Measurements from ENCODE around the gene COL7A1. TPM values are rescaled to one million over a fixed set of nuclear protein-coding genes. Genes with fewer than 3 reads are reported as not detected.

The COL7A1 gene
- total and polyA plus RNA-seq, 7 donors: 1.4 to 15.4 (median 3.0) TPM

DNA sequence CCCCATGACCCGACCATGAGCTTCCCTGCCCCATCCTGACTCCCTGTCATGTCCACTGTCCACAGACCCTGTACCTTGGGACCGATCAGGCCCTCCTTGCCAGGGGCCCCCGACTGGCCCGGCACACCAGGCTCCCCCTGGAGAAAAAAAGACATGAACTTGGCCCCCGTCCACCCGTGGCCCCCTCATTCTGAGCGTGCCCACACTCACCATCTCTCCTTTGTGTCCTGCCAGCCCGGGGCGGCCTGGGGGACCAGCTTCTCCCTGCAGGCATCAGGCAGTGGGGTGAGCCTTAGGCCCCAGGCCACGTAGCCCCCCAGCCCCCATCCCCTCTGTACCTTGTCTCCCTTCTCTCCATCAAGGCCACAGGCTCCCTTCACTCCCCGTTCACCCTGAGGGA lies 27.6 kb downstream of the COL7A1 start:
- DNase-seq: no peak
- Histone ChIP-seq H3K36me3 (no peaks in the 10 kb centered on the region), H3K27me3 (no peaks in the 10 kb centered on the region), H3K27ac (no peak overlapping the region), H3K4me3 (no peak overlapping the region), H3K9me3 (no peaks in the 10 kb centered on the region), H3K4me1 (peaks cover 0 to 4% (median 0%) of the 10 kb centered on the region in 4 donors)
- TF ChIP-seq POLR2A (IDR thresholded peaks at IDR 0.05) (no peak), CTCF (IDR thresholded peaks at IDR 0.05) (no peak), EP300 (IDR thresholded peaks at IDR 0.05) (no peak), POLR2AphosphoS5 (IDR thresholded peaks at IDR 0.05) (no peak)
- WGBS, 2 donors: 85 to 92% methylated on average over 11 of the region's 11 CpGs
- intact Hi-C loops (cut with DNase I): no loop called here

DNA sequence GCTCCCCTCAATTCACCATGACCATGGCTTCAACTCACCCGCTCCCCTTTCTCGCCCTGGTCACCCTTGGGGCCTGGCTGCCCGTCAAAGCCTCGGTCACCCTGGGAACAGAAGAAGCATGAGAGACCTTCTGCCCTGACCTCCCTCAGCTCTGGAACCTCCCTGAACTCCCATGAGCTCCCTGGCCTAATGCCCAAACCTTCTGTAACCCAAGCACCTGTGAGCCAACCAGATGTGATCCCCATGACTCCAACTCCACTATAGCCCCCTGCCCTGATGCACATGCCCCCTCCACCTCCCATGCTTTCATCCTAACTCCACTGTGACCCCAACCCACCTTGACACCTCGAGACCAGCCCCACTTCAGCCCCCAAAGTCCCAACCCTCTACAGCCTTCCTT lies 28.0 kb downstream of the COL7A1 start:
- H3K9me3 ChIP-seq: no peaks in the 10 kb centered on the region
- no peak overlapping the region for H3K4me3 ChIP-seq

DNA sequence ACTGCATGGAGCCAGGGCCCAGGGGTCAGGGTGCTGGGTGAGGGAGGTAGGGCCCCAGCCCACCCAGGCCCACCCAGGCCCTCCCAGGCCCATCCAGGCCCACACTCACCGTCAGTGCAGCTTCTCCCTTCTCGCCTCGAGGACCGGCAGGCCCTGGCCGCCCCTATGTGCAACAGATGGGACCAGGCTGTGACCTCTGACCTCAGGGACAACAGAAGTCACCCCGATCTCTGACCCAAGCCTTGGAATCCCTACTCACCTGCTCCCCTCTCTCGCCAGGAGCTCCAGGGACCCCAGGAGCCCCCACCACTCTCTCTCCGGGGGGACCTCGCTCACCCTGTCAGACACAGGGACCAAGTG lies 28.7 kb downstream of the COL7A1 start:
- Histone ChIP-seq H3K27me3 (no peaks in the 10 kb centered on the region), H3K36me3 (no peaks in the 10 kb centered on the region), H3K4me1 (peaks cover 0 to 5% (median 2%) of the 10 kb centered on the region in 4 donors), H3K27ac (no peak overlapping the region), H3K9me3 (no peaks in the 10 kb centered on the region), H3K4me3 (no peak overlapping the region)
- no peak for TF ChIP-seq POLR2A (IDR thresholded peaks at IDR 0.05)
- TF ChIP-seq CTCF (IDR thresholded peaks at IDR 0.05): no peak
- no peak for TF ChIP-seq POLR2AphosphoS5 (IDR thresholded peaks at IDR 0.05)
- TF ChIP-seq EP300 (IDR thresholded peaks at IDR 0.05): no peak
- WGBS, 2 donors: 92% methylated on average over 9 of the region's 9 CpGs
- intact Hi-C loops (cut with DNase I): no loop called here
- DNase-seq: no peak

More for the DNA sequence above, 28.0 kb downstream of the COL7A1 start:
- DNase-seq: no peak
- Histone ChIP-seq H3K4me1 (peaks cover 0 to 4% (median 0%) of the 10 kb centered on the region in 4 donors), H3K27me3 (no peaks in the 10 kb centered on the region), H3K36me3 (no peaks in the 10 kb centered on the region), H3K27ac (no peak overlapping the region)
- intact Hi-C loops (cut with DNase I): no loop called here
- no peak for TF ChIP-seq CTCF (IDR thresholded peaks at IDR 0.05)
- no peak for TF ChIP-seq POLR2A (IDR thresholded peaks at IDR 0.05)
- no peak for TF ChIP-seq EP300 (IDR thresholded peaks at IDR 0.05)
- TF ChIP-seq POLR2AphosphoS5 (IDR thresholded peaks at IDR 0.05): no peak
- 84 to 86% methylated on average over 5 of the region's 5 CpGs for WGBS, 2 donors

DNA sequence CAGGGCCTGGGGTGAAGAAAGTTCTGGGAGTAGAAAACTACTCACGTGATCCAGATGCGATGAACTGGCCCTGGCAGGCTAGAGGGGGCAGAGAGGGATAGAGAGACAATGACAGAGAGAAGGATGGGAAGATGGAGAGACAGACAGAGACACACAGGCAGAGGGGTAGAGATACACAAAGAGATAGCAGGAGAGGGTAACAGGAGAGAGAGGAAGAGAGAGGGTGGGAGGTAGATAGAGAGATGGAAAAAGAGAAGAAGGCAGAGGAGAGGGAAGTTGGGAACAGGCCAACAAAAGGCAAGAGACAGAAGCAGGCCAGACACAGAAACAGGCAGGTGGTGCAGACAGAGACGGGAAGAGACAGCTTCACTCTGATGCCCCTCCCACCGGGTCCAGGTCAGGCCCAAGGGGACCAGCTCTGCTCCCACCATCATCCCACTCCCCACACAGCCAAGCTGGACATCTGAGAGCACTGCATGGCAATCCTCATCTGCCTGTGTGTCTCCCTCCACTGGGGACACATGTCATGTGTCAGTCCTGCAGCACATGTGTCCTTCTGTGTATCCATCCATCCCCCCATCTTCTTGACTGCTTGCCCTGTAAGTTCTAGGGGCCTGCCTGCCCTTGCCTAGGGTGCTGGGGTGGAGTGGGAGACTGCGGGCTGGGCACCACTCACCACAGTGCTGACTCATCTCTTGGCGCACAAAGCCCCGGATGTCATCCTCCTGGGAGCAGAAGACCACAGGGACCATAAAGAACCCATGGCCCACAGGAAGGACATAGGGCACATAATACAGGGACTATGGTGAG lies 29.3 kb downstream of the COL7A1 start:
- H3K4me1 ChIP-seq: peaks cover 0 to 11% (median 8%) of the 10 kb centered on the region in 4 donors
- no peak for DNase-seq
- no peaks in the 10 kb centered on the region for H3K36me3 ChIP-seq
- TF ChIP-seq EP300 (IDR thresholded peaks at IDR 0.05) (no peak), CTCF (IDR thresholded peaks at IDR 0.05) (no peak), POLR2A (IDR thresholded peaks at IDR 0.05) (no peak), POLR2AphosphoS5 (IDR thresholded peaks at IDR 0.05) (no peak)
- no peaks in the 10 kb centered on the region for H3K27me3 ChIP-seq
- intact Hi-C loops (cut with DNase I): no loop called here
- H3K4me3 ChIP-seq: no peak overlapping the region
- H3K27ac ChIP-seq: no peak overlapping the region
- 63 to 65% methylated on average over 7 of the region's 7 CpGs for WGBS, 2 donors
- H3K9me3 ChIP-seq: no peaks in the 10 kb centered on the region
